ENCODE results near the gene GHR. TPM values are rescaled to one million over a fixed set of nuclear protein-coding genes. Genes with fewer than 3 reads are reported as not detected.

Gene GHR
- total and polyA plus RNA-seq, 2 of the 8 experiments (the other 6 are each of a cell fraction or from before 2014, with no cell fraction given) = 0.15 to 0.19 TPM

- no peaks in the 10 kb centered on the region for H3K79me1 ChIP-seq (ENCODE audit: low read depth, low read length)
- H3K4me1 ChIP-seq (replicated peaks in 1 of 4; ENCODE audit: control insufficient read depth in 3 of 4, insufficient read depth in 4 of 4, low read length in 3 of 4) = no peaks in the 10 kb centered on the region
- H4K91ac ChIP-seq (replicated peaks; ENCODE audit: insufficient read length, low read length) = no peak overlapping the region
- H4K8ac ChIP-seq (ENCODE audit: extremely low read depth, insufficient read depth, low read length) = no peak overlapping the region
- H2BK120ac ChIP-seq (replicated peaks; ENCODE audit: low read depth, low read length) = no peak overlapping the region
- H2BK5ac ChIP-seq (ENCODE audit: low read depth, low read length) = no peak overlapping the region
- H3K27me3 ChIP-seq (replicated peaks in 1 of 4; ENCODE audit: control insufficient read depth in 3 of 4, extremely low read depth in 1 of 4, insufficient read depth in 3 of 4, low read length in 3 of 4) = no peaks in the 10 kb centered on the region
- H2BK12ac ChIP-seq (ENCODE audit: low read depth, low read length) = no peak overlapping the region
- H3K9ac ChIP-seq (replicated peaks in 1 of 4; ENCODE audit: extremely low read depth in 1 of 4, low read depth in 3 of 4, low read length in 3 of 4) = no peak overlapping the region
- WGBS, 2 experiments (ENCODE audit: extremely low coverage in 1 of 2, insufficient coverage in 1 of 2, insufficient read length in 1 of 2, insufficient replicate concordance in 2 of 2, low coverage in 1 of 2, low lambda C conversion rate in 2 of 2, missing lambda C conversion rate in 1 of 2) = 76% methylated on average over 2 of the region's 2 CpGs; no CpG with 5 or more reads in 1 of the 2 experiments
- no peak overlapping the region for H3K4me3 ChIP-seq (ENCODE audit: extremely low read depth in 1 of 4, insufficient read depth in 2 of 4, low read depth in 3 of 4, low read length in 4 of 4)
- H2AK5ac ChIP-seq (ENCODE audit: low read depth, low read length) = no peak overlapping the region
- H3K27ac ChIP-seq (ENCODE audit: low read depth, low read length) = no peak overlapping the region
- no peak overlapping the region for H3K4ac ChIP-seq (replicated peaks; ENCODE audit: insufficient read length, low read depth, low read length)
- H3K18ac ChIP-seq (ENCODE audit: extremely low read depth, low read length) = no peak overlapping the region
- no peaks in the 10 kb centered on the region for H3K36me3 ChIP-seq (ENCODE audit: control insufficient read depth in 2 of 4, insufficient read depth in 4 of 4, low read length in 3 of 4)
- ChIA-PET POLR2A (ENCODE audit: partially characterized antibody) (no interaction called here), CTCF (ENCODE audit: partially characterized antibody) (interaction anchor here (1.2 to 1.7 kb wide), 2 partner anchors 9 to 14 kb away, joined by 3 to 6 read pairs; no protein-coding TSS in a partner anchor)
- no peak overlapping the region for H3K14ac ChIP-seq (ENCODE audit: insufficient read length)
- H2BK15ac ChIP-seq (ENCODE audit: low read length) = no peak overlapping the region
- no peaks in the 10 kb centered on the region for H3K23me2 ChIP-seq (ENCODE audit: low read depth, low read length)
- no peak overlapping the region for H2AFZ ChIP-seq (ENCODE audit: low read length)
- H4K20me1 ChIP-seq (replicated peaks in 1 of 2; ENCODE audit: control insufficient read depth in 1 of 2, insufficient read depth in 2 of 2, low read length in 2 of 2) = no peaks in the 10 kb centered on the region
- DNase-seq (ENCODE audit: low read depth in 1 of 2, low spot score in 2 of 2) (no peak), FAIRE-seq (no peak)
- H4K5ac ChIP-seq (ENCODE audit: insufficient read length, low read depth, low read length) = no peak overlapping the region
- H3K4me2 ChIP-seq (ENCODE audit: insufficient read depth in 1 of 2, low read depth in 2 of 2, low read length in 2 of 2) = no peak overlapping the region
- H3K23ac ChIP-seq (ENCODE audit: insufficient read length) = no peak overlapping the region
- H3K9me3 ChIP-seq (ENCODE audit: insufficient read depth in 2 of 2, low read depth in 1 of 2, low read length in 1 of 2) = no peaks in the 10 kb centered on the region
- TF ChIP-seq E2F6 (IDR thresholded peaks at IDR 0.05) = no peak
- no peak for TF ChIP-seq GTF2F1 (IDR thresholded peaks at IDR 0.05; ENCODE audit: borderline replicate concordance, low read depth, low read length)
- no peak for TF ChIP-seq EZH2 (IDR thresholded peaks at IDR 0.05; ENCODE audit: low read depth, low read length, severe bottlenecking)
- no peak for TF ChIP-seq NRF1 (IDR thresholded peaks at IDR 0.05; ENCODE audit: low read depth, low read length)
- TF ChIP-seq ATF3 (IDR thresholded peaks at IDR 0.05; ENCODE audit: insufficient read depth, low read depth, low read length) = no peak
- TF ChIP-seq CTBP2 (IDR thresholded peaks at IDR 0.05; ENCODE audit: borderline replicate concordance, insufficient read depth, insufficient read length, low read length) = no peak
- no peak for TF ChIP-seq BRCA1 (IDR thresholded peaks at IDR 0.05; ENCODE audit: low read depth, low read length)
- TF ChIP-seq PHF8 (conservative IDR thresholded peaks at IDR 0.05; ENCODE audit: low read depth, low read length) = no peak
- TF ChIP-seq POLR2AphosphoS5 (IDR thresholded peaks at IDR 0.05; ENCODE audit: low read depth, low read length) = no peak
- no peak overlapping the region for H2BK20ac ChIP-seq (ENCODE audit: low read length)
- no peak overlapping the region for H3K56ac ChIP-seq (replicated peaks; ENCODE audit: insufficient read length, low read depth, low read length)
- H3K79me2 ChIP-seq (ENCODE audit: control insufficient read depth in 1 of 2, insufficient read depth in 2 of 2, low read length in 2 of 2) = no peaks in the 10 kb centered on the region
Observed at GRCh38 chr5:42645138-42645537, 221.9 kb downstream of the GHR start.

Data from H1 (cell line).